ENCODE measurements around the gene ARHGEF6.

- TF ChIP-seq EP300 (conservative IDR thresholded peaks at IDR 0.05; ENCODE audit: poor library complexity, severe bottlenecking) (no peak), CTCF (IDR thresholded peaks at IDR 0.05; ENCODE audit: poor library complexity, severe bottlenecking) (no peak), REST (IDR thresholded peaks at IDR 0.05; ENCODE audit: borderline replicate concordance) (no peak), POLR2AphosphoS5 (IDR thresholded peaks at IDR 0.05) (no peak), SMC3 (conservative IDR thresholded peaks at IDR 0.05; ENCODE audit: poor library complexity) (no peak)
Measured at GRCh38 chrX:136822337-136823095, 41.8 kb upstream of the ARHGEF6 start.
